ENCODE results near the gene STK11.
"Not testable (repeated sequence)": the region's sequence is repeated elsewhere in the genome, so short reads cannot be mapped to it uniquely, and the experiment has no call there.

STK11 gene

DNA sequence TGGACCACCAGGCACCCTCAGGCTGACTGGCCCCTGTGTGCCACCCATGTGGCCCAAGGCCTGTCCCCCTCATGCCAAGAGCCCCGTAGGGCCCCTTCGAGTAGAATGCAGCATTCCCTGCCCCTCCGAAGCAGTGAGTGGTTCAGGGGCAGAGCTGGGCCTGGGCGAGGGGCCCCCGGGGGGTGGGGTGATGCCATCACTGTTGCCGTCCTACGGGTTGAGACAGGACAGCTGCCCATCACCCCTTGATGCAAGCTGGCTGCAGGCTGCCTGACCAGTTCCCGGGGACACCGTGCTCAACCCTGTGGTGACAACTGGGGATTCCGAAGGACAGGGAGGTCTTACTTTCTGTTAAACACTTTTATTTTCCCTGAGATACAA, 36.2 kb upstream of the STK11 start:
- in situ Hi-C loops (cut with MboI; ENCODE audit: low sequenced_read_pairs) = no loop called here

DNA sequence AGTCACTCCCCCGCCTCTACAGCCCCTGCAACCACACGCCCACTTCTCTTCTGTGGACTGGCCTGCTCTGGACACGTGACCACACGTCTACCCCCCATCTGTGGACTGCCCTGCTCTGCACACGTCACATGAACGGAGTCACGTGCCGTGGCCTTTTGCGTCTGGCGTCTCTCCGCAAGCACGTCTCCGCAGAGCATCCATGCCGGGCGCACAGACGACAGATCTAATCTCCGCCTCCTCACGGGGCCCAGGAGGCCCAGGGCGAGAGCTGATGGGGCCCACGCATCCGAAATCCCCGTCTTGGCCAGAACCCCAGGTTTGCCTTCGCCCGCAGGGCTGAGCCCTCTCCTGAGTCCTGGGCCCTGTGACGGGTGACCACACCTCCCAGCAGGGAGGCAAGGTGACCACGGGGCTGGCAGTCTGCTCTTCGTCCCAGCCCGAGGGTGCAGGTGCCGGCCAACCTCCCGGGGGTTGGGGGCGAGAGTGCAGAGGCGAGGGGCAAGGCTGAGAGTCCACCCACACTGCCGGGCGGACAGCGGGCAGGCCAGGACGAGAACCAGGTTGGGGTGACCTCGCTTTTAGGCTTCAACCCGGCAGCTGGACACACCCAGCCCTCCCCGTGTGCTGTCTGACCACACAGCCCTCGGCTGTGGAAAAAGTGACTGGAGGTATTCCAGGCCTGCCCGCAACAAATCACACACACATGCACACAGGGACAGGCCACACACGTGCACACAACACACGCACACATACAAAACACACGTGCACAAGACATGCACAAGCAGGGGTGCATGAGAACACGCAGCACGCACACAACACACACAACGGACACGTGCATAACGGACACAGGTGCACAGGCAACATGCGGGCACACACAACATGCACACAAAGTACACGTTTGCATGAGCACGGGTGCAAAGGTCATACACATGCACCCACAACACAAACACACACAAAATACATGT, 35.4 kb upstream of the STK11 start:
- in situ Hi-C loops (cut with MboI; ENCODE audit: low sequenced_read_pairs) = no loop called here

DNA sequence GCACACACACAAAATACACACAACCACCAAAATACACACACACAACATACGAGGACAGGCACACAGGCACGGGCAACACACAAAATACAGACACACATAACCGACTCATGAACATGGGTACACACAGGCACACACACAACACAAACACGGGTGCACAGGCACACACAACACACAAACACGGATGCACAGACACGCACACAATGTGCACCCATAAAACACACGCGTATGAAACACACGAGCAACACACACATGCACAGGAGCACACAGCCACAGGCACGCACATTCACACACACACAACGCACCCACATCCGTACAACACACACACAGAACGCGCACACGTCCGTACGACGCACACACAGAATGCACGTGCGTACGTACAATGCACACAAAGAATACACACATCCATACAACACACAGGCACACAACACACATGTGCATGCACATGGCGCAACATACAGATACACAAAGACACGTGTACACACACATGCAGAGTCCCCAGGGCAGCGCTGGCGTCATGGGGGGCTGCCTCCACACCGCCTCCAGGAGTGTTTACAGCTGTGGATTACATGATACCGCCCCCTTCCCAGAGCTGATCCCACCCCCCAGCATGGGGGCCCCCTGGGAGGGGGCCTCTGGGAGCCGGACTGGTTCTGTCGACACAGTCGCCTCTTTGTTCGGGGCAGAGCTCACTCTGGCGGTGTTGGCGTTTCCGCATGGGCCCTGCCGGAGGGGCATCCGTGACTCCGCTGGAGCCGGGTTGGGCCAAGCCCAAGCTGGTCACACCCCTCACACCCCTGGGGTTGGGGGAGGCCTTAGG, 34.4 kb upstream of the STK11 start:
- in situ Hi-C loops (cut with MboI; ENCODE audit: low sequenced_read_pairs) = no loop called here

DNA sequence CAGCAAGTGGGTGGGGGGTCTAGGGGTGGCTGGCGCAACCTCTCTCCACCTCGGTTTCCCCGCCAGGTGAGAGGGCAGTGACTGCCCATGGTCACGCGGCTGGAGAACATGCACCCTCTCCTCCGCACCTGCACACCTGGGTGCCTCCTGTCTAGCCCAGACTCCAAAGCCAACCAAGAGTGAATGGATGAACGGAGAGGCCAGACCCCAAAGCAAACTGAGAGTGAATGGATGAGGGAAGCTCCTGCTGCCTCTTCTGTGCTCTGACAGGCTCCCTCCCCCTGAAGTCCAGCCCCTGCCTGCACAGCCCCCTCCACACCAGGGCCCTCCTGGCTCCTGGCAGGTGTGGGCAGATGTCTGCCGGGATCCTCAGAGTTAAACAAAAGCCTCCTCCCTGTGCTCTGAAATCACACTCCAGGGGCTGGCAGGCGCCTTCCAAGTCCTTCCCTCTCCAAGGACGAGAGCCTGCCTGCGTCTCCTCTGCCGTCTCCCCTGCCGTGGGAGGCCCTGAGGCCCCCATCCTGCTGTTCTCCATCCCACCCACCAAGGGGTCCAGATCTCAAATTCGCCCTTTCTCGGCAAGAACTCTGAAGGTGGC, 33.7 kb upstream of the STK11 start:
- in situ Hi-C loops (cut with MboI; ENCODE audit: low sequenced_read_pairs) = no loop called here

DNA sequence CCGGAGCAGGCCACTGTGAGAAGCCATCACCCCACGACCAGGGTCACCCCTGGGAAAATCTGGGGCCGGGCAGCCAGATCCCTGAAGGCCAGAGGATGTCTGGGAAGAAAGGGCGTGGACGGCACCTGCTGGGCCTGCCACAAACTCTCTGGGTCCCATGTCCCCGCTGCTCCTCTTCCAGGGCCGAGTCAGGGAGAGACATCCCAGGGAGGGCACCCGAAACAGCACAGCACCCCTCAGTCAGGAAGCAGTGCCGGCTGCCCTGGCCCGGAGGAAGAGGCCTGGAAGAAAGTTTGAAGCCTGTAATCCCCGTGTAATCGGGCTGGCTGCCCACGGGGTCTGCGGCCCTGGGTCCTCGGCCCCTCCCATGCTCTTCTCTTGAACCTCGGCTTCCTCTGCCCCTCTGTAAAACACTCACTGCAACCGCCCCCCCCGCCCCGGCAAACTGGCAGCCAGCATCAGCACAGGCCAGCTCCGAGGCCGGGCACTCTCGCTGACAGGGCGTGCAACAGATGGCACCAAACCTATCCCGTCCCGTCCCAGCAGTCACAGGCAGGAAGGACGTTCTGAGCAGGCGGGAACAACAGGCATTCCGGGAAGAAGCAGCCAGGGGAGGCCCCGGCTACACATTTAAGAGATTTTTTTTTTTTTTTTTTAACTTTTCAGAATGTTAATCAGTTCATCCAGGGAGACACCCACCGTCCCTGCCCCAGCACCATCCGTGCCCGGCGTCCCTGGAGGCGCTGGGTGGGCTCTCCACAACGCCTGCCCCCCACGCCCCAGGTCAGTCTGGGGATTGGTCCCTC, 33.0 kb upstream of the STK11 start:
- in situ Hi-C loops (cut with MboI; ENCODE audit: low sequenced_read_pairs) = no loop called here

DNA sequence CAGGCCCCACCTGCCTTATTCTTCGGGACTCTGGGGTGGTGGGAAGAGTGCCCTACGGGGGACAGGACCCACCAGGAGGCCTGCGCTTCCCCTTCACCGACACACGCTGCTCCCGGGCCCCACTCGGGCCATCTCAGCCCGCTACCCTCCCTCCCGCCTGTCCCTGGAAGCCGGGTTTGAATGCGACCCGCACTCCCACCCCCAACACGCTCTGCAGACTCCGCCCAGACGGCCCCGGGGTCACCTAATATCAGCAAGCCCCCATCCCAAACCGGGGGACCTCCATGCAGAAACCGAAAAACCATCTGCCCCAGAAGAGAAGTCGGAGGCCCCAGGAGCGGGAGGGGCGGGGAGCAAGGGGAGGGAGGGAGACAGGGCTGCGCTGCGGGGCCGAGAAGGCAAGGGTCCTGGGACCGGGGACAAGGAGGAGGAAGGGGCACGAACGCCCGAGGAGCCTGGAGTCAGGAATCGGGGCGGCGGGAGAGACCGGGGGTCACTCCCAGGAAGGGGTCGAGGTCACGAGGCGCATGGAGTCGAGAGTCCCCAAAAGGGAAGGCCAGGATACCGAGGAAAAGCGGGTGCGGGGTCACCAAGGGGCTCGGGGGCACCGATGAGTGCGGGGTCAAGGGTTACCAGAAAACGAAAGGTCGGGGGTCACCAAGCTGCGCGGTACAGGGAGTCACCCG, 32.3 kb upstream of the STK11 start:
- in situ Hi-C loops (cut with MboI; ENCODE audit: low sequenced_read_pairs) = no loop called here

DNA sequence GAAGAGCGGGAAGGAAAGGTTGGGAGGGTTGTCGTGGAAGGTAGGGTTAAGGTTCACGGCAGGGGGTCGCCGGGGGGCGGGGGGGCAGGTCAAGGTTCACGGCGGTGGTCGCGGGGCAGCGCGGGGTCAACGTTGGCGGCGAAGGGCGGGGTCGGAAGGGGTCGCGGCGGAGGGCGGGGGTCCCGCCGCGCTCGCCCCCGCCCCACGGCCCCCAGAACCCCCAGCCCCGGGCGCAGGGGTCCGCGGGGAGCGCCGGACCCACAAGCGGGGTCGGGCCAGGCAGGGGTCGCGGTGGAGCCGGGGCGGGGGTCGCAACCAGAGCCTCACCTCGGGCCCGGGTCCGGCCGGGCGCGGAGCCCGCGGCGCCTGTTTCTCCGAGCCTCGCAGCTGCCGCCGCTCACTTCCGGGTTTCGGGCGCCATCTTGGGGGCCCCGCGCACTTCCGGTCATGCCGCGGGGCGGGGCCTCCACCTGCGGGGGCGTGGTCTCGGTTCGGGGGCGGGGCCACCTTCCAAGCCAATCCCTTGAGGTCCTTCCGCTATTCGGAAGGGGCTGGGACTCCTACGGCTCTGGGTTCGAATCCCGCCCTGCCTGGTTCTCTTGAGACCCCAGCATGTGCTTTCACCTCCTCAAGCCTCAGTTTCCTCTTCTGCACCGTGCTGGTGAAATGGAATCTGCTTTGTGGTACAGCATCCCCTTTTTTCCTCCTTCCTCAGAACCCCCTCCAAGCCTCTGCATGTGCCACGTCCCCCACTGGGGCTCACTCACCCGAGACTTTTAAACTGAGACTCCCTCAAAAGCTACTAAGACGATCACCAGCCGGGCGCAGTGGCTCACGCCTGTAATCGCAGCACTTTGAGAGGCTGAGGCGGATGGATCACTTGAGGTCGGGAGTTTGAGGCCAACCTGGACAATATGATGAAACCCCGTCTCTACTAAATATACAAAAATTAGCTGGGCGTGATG, 31.5 kb upstream of the STK11 start, which contains the start of gene SBNO2:
TSS of gene SBNO2 (minus strand) at position 424 of the 965 bp plus-strand sequence. CDS start 19,992 bp downstream, outside the sequence.
- in situ Hi-C loops (cut with MboI; ENCODE audit: low sequenced_read_pairs) = no loop called here

DNA sequence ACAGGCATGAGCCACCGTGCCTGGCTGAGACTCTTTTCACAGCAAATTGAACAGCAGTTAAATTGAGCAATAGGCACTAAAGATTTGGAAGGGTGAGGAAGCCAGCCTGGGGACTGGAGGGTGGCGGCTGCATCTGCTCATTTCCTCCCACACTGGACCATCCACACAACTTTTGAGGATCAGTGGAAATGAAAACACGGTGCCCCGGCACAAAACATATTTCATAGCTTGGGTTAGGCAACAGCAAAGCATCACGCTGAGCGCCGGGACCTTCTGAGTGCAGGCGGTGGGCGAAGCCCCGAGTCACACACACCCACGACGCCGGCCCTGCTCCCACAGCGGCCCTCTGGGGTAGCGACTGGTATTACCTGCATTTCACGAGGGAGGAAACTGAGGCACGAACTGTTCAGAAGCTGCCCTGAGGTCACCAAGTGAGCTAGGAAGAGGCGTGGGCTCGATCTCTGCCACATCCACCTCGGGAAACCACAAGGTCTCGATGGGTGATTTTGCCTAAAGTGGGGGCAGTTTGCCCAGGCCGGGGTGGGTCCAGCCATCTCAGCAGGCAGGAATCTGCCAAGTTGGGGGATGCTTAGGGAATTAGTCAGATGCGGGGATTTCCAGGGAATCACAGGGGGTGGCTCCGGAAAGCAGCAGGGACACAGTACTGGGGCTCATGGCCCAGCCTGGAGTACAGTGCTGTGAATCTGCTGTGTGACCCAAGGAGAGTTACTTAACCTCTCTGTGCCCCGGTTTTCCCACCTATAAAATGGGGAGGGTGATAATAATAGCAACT, 28.1 kb upstream of the STK11 start:
- in situ Hi-C loops (cut with MboI; ENCODE audit: low sequenced_read_pairs) = no loop called here

DNA sequence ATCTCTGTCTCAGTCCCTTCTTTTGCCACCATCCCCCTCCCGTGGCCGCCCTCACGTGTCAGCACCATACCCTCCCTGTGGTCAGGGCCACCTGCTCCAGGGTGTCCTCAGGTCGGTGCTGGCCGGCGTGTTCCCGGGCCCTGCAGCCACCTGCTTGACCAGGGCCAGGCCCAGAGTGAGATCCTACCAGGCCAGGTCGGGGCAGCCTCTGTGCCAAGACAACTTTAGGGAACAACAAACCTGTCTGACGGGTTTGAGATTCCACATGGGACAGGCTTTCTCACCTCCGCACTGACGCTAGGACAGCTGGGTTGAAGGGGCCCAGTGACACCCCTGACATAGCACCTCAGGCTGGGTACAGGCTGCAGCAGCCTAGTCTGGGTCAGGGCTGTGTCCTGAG, 24.0 kb upstream of the STK11 start:
- in situ Hi-C loops (cut with MboI; ENCODE audit: low sequenced_read_pairs) = no loop called here

DNA sequence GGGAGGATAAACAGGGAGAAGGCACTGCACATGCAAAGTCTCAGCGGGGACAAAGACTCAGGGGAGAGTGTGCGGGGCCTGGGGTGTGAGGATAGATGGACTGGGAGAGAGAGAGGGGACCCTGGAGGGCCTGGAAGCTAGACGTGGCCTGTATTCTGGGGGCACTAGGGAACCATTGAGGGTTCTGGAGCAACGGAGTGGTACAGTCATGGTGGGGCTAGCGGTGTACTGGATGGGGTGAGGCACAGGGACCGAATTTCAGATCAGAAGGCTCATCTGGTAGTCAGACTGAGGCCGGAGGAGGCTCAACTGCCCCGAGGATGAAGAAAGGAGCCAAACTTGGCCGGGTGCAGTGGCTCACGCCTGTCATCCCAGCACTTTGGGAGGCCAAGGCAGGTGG, 23.5 kb upstream of the STK11 start:
- in situ Hi-C loops (cut with MboI; ENCODE audit: low sequenced_read_pairs) = no loop called here

DNA sequence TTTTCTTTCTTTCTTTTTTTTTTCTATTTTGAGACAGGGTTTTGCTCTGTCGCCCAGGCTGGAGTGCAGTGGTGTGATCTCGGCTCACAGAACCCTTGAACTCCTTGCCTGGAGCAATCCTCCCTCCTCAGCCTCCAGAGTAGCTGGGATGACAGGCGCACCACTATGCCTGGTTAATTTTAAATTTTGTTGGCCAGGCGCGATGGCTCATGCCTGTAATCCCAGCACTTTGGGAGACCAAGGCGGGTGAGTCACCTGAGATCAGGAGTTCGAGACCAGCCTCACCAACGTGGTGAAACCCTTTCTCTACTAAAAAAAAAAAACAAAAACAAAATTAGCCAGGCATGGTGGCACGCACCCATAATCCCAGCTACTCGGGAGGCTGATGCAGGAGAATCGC, 22.9 kb upstream of the STK11 start:
- in situ Hi-C loops (cut with MboI; ENCODE audit: low sequenced_read_pairs) = no loop called here

DNA sequence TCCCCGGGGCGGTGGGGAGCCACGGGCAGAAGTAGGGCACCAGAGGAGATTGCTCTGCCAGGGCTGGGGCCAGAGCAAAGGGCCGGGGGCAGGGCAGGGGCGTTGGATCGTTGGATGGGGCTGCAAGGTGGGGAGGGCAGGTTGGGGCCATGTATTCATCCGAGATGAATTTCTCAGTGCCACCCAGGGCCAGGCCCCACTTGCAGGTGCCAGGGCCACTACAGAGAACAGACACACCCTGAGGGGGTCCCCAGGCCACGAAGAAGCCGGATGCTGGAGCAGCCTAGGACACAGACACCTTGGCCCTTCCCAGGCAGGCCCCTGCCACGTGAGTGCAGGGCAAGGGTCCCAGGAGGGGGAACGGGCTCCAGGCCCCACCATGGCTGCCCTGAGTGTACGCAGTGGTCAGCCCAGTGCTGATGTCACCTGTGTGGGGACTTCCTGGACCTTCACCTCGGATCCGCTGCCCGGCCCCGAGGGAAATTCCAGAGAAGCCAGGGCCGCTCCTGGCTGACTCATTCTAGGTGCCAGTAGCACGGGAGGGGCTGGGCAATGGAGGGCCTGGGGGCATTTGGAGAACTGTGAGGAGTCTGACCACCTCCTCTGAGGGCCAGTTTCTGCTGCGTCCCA, 21.9 kb upstream of the STK11 start:
- in situ Hi-C loops (cut with MboI; ENCODE audit: low sequenced_read_pairs) = no loop called here

DNA sequence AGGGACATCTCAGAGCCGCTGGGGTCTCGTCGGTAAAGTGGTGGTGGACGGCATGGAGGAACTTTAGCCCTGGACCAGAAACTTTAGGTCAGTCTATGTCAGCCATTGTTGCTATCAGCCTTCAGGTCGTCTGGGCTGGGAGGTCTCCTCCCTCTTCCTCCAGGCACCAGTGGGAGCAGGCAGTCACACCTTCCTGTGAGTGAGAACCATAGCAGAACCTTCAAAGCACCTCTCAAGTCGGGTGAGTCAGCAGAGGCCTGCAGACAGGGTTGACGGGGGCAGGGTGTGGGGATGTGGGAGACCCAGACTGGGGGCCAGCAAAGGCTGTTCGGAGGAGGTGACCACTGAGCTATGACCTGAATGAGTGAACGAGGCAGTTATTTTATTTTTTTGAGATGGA, 16.2 kb upstream of the STK11 start:
- in situ Hi-C loops (cut with MboI; ENCODE audit: low sequenced_read_pairs) = no loop called here

DNA sequence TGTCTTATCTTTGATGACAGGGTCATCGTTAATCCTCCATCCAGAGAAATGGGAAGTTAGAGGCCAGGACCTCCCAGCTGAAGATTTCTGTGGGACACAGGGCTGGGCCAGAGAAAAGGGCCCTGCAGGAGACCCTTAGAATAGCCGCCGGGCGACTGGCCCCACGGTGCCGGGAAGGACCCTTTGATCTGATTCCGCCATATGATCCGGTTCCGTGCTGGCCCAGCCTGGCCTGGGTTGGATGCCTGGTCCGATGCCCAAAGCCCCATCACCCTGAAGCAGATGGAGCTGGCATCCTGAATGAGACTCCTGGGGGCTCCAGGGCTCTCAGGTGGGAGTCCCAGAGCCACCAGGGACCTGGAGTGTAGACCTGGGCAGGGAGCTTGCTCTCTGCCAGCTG, 6.0 kb upstream of the STK11 start:
- in situ Hi-C loops (cut with MboI; ENCODE audit: low sequenced_read_pairs) = loop anchor here (10.0 kb wide), 1 partner anchor 85 kb away; no protein-coding TSS in a partner anchor

DNA sequence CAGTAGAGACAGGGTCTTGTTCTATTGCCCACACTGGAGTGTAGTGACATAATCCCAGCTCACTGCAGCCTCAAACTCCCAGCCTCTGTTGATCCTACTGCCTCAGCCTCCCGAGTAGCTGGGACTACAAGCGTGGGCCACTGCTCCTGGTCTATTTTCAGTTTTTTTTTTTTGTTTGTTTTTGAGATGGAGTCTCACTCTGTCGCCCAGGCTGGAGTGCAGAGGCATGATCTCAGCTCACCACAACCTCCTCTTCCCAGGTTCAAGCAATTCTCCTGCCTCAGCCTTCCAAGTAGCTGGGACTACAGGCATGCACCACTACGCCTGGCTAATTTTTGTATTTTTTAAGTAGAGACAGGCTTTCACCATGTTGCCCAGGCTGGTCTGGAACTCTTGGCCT, 5.0 kb upstream of the STK11 start:
- in situ Hi-C loops (cut with MboI; ENCODE audit: low sequenced_read_pairs) = not testable (repeated sequence)

DNA sequence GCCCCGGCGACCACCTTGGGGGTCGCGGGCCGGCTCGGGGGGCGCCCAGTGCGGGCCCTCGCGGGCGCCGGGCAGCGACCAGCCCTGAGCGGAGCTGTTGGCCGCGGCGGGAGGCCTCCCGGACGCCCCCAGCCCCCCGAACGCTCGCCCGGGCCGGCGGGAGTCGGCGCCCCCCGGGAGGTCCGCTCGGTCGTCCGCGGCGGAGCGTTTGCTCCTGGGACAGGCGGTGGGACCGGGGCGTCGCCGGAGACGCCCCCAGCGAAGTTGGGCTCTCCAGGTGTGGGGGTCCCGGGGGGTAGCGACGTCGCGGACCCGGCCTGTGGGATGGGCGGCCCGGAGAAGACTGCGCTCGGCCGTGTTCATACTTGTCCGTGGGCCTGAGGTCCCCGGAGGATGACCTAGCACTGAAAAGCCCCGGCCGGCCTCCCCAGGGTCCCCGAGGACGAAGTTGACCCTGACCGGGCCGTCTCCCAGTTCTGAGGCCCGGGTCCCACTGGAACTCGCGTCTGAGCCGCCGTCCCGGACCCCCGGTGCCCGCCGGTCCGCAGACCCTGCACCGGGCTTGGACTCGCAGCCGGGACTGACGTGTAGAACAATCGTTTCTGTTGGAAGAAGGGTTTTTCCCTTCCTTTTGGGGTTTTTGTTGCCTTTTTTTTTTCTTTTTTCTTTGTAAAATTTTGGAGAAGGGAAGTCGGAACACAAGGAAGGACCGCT, 729 bp downstream of the STK11 start:
- in situ Hi-C loops (cut with MboI; ENCODE audit: low sequenced_read_pairs) = no loop called here

DNA sequence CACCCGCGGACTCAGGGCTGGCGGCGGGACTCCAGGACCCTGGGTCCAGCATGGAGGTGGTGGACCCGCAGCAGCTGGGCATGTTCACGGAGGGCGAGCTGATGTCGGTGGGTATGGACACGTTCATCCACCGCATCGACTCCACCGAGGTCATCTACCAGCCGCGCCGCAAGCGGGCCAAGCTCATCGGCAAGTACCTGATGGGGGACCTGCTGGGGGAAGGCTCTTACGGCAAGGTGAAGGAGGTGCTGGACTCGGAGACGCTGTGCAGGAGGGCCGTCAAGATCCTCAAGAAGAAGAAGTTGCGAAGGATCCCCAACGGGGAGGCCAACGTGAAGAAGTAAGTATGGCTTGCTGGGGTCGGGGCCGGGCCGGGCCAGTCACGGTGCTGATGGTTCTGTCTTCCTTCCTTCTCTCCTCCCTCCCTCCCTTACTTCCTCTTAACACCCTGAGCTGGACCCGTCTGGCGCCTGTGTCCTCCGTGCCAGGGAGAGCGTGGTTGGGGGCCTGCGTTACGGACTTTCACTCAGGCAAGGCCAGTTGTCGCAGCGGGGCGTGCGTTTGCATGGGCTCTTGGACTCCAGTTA, 1.4 kb downstream of the STK11 start:
- in situ Hi-C loops (cut with MboI; ENCODE audit: low sequenced_read_pairs) = no loop called here
